GM19099 (cell line): Measurements from ENCODE around the gene ITGA2B.

ENCODE experiments used
- POLR2A ChIP-seq: IDR thresholded peaks from 3 replicates; pipeline ENCODE4 v1.6.1; 2011; ENCODE audit warnings: low read depth; ENCODE audit not compliant: insufficient read length; ENCODE audit errors: extremely low read depth

Gene ITGA2B

DNA sequence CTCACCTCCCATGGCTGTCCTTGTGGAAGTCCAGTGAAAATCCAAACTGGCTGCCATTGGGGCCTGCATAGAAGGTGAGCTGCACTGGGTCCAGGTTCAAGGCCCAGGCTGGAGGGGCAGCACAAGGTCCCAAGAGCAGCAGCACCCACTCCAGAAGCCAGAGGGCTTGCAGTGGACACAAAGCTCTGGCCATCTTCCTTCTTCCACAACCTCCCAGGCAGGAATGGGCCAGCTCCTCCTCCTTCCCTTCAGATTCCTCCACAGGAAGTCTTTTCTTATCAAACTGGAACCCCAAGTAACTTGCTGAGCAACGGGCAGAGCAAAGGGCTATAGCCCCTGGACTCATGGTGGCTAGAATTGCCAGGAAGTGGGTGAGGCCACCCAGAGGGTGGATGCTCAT is at the start of gene ITGA2B:
Gene ITGA2B (minus strand): TSS at position 369 of the 400 bp plus-strand sequence. CDS start 176 bp downstream, at position 193.
- TF ChIP-seq POLR2A = no peak

DNA sequence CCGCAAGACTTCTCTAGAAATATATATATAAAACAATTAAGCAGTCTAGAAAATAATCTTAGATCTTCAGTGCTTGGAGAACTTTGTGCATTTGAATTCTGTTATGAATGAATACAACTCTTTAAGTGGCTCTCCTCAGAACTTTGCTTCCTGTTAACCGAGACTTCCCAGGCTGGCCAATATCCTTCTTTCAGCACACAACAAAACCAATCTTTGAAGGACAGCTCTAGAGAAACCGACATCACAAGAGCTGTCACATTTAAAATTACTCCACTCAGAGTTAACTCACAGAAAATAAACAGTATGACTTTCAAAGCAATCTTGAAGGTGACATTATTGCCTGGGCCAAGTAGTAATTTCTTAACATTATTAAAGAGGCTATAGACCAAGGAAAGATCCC is 49.7 kb upstream of the ITGA2B start:
- TF ChIP-seq POLR2A = no peak

DNA sequence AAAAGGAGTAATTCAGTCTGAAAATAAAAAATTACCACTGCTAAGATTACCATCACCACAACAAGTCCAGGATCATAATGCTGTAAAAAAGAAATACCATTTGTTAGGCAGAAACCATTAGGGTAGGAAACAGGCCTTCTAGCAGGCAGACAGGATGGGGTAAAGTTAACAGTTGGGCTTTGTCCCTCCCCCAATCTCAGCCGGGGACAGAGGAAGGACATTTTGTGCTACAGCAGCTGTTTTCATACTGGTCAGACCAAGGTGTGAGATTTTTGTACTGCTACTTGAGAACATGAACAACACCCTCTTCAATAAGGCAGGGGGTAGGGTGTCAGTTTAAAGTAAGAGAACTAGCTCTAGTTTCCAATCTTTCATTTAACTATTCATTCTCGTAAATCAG is 49.2 kb upstream of the ITGA2B start:
- no peak for TF ChIP-seq POLR2A

DNA sequence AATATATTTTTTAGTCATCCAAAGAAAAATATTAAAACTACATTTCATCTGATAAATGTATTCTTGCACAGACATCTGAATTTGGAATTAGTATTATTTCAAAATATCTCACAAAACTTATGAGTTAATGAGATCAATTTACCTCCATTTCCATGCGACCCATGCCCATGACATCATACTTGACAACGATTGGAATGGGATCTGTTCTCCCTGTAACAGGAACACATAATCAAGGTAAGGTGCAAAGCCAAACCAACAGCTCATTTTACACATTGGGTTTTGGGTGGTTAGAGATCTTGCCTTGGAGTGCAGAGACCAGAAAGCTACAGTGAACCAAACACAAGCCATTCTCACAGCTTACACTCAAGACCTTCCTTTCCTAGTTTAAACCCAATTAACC is 46.9 kb upstream of the ITGA2B start:
- TF ChIP-seq POLR2A = no peak

DNA sequence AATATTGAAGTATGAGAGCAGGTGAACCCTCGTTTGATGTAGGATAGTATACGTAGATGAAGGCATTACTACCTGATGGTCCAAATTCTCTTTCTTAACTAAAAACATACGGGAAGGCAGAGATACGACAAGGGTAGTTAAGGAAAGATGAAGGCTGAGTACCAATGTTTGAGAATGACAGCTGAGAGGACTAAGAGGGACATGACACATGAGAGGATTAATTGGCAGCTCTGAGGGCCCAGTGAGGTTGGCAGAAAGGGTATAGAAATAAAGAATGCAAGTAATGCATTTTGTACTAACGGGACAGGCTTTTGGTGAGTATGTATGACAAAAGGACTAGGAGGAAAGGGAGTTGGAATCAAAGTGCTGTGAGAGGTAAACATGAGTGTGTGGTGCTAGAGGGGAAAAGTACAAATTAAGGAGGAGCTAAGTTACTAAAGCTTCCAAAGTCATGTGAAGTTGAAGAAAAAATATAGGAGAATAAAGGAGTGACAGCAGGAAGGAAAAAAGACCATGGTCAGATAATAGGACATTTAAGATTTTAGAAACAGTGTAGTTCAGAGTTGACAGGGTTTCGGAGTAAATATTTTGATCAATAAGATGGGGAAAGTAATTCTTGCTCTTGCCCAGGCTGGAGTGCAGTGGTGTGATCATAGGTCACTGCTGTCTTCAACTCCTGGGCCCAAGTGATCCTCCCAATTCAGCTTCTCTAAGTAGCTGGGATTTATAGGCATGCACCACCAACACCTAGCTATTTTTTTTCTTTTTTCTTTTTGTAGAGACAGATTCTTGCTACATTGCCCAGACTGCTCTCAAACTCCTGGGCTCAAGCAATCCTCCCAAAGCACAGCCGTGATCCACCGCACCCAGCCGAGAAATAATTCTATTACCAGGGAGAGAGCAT is 43.1 kb upstream of the ITGA2B start:
- no peak for TF ChIP-seq POLR2A

DNA sequence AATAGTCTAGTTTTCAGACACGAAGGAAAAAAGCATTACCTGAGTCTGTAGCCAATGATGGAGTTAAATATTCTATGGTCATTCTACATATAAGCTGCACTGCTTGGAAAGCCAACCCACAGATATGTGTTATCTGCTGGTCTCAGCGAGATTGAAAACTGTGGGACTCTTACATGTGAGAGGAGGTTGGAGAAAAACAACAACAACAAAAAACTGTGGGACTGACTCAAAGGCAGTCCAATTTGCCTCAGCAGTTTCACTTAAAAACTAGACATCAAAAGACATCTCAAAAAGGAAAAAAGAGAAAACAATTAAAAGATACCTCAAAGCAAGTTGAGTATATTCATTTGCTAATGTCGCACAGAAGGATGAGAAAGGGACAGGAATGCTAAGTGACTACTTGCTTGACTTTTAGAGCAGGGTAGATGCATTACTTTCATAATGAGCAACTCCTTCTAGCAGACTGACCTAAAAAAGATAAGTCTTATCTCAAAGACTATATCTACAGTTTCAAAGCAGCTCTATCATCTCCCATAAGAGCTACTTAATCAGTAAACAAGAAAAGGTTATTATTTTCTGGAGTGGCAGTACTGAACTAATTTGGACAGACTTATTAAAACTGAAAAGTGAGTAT is 35.5 kb upstream of the ITGA2B start:
- TF ChIP-seq POLR2A = no peak

DNA sequence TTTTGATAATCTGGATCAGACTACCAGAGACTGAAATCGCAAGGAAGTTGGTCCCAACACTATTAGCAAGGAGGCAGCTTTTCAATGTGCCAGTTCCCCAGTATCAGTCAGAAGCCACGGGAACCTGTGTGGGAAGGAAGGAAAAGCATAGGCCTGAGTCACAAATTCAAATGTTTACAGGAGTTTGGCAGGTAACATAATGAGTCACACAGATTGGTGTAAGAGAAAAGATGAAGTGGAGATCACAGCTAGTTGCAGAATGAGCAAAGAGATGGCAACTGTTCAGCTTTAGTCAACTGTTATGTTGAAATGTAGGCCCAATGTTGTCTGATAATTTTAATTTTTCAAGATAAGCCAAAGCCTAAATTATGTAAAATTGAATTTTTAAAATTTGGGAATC is 28.1 kb upstream of the ITGA2B start:
- TF ChIP-seq POLR2A = no peak

DNA sequence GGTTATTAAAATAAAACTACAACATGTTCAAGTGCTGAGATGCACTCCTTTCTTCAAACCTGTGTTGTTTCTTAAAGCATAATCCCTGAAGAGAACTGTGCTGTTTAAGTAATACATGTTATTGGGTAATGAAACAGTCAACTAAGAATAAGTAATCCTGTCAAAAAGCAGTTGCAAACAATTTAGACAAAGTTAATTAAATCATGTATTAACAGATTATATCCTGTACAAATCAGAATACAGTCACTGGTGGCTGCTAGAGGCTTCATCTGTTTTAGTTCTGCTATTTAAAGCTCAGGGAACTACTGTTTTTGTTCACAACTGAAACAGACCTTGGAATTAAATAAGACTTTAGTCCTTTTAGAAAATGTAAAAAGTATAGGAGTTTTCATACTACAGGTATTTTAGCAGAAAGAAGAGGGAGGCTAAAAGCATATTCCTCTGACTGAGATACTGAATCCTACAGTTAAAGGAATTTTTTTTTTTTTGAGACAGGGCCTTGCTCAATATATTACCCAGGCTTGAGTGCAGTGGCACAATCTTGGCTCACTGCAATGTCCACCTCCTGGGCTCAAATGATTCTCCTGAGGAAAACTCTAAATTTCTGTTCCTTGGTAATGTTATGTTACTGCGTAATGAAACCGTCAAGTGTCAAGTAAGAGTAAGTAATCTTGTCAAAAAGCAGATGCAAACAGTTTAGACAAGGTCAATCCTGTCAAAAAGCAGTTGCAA is 27.3 kb upstream of the ITGA2B start:
- TF ChIP-seq POLR2A = no peak

DNA sequence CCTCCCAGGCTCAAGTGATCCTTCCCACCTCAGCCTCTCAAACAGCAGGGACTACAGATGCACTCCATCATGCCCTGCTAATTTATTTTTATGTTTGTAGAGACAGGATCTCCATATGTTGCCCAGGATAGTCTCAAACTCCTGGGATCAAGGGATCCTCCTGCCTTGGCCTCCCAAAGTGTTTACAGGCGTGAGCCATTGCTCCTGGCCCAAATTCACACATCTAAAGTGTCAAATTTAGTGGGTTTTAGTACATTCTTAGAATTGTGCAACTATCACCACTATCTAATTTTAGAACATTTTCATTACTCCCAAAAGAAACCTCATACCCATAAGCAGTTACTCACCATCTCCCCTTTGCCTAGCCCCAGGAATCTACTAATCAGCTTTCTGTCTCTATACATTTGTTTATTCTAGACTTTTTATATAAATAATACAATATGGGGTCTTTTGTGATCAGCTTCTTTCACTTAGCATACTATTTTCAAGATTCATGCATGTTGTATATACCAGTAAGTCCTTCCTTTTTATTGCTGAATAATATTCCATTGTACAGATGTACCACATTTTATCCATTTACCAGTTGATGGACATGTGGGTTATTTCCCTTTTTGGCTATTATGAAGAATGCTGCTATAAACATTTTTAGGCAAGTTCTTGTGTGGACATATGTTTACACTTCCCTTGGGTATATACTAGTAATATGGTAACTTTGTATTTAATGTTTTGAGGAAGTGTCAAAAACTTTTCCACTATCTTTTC is 25.1 kb upstream of the ITGA2B start:
- no peak for TF ChIP-seq POLR2A

DNA sequence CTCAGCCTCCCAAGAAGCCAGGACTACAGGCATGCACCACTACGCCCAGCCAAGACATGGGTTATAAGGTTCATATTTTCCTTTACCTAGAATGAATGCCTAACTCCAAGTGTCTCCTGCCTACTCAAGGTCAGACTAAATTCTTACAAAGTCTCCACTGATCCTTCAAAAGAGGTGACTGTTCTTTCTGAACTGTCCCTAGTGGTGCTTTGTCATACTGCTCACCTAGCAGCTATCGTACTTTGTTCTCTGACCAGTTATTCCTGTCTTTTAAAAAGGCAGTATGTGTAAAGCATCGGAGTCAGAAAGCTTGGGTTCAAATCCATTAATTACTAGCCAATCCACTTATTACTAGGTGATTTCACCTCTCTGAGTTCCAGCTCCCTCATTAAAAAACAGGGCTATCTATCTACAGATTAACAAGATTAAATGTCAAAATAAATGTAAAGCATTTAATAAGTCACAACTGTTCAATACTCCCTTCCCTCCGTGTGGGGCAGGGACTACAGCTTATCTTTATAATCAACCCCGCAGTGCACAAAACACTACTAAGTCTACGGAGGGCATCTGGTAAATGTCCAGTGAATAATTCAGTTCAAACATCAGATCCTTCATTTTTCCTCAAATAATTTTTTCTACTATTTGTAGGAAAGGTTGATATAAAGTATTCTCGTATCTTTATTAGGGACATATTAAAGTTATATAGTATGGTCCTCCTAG is 20.0 kb upstream of the ITGA2B start:
- no peak for TF ChIP-seq POLR2A

DNA sequence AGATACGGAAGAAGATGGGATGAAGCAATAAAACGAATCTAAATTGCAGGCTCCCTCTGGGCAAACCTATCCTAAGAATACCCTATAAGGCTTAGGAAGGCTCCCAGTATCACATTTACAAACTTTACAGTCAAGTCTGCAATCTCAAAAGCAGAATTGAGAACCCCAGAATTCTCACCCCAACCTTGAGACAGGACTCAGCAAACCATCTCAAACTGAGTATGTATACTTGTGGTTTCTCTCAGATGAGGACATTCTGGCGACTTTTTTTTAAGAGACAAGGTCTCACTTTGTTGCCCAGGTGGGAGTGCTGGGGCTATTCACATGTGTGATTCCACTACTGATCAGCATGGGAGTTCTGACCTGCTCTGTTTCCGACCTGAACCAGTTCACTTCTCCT is 19.3 kb upstream of the ITGA2B start:
- no peak for TF ChIP-seq POLR2A

DNA sequence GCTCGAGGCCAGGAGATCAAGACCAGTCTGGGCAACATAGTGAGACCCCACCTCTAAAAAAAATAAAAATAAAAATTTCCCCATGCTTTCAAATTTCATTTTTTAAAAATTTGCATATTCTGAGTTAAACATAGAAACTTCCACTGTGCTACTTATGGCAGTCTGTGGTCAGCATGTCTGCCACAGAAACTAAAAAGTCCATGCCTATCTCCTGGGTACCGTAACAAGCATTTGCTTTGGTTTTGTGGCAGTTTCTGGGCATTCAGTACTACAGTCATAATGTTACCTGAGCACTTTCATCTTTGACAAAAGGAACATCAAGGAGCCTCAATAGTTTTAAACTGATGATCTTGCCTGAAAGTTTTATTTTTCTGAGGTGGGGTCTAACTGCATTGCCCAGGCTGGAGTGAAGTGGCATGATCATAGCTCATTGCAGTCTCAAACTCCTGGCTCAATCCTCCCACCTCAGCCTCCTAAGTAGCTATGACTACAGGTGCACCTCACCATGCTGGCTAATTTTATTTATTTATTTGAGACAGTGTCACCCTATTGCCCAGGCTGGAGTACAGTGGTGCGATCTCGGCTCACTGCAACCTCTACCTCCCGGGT is 13.2 kb upstream of the ITGA2B start:
- no peak for TF ChIP-seq POLR2A

DNA sequence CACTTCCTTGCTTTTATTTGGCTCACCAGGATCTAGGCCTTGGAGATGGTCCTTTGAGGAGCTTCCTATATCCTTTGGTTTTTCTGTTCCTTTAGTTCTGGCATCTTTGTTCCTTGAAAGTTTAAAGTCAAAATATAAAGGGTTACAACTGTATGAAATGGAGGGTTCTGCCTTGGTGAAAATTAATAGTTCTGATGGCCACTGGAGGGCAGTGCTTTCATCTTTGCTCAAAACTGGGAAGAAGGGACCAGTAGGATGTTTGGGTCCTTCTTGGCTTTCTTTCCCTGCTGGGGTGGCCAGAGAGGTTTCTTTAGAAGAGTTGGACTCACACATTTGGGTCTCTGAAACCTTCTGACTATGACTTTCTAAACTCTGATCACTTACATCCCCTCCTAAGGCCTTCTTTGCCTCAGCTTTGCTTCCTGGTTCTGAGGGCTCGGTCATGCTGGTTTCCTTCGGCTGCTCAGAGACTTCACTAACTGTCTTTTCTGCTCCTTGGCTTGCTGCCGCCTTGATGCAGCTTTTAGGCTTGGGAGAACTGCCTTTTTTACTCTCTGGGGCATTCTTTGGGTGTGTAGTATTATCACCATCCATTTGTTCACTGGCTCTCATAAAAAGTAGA is 10.9 kb upstream of the ITGA2B start:
- TF ChIP-seq POLR2A = no peak
